Measurements from ENCODE around the gene RASSF9. TPM values are rescaled to one million over a fixed set of nuclear protein-coding genes. Genes with fewer than 3 reads are reported as not detected.

RASSF9 gene
- total RNA-seq, 4 donors from 2014 or later: 1.6 to 6.1 (median 2.5) TPM

- 79 to 80% methylated on average over 4 of the region's 4 CpGs for WGBS, 2 donors (ENCODE audit: low coverage in 1 of 2)
- no peaks in the 10 kb centered on the region for H3K36me3 ChIP-seq
- no peak overlapping the region for H3K4me3 ChIP-seq
- TF ChIP-seq CTCF (IDR thresholded peaks at IDR 0.05): no peak
- TF ChIP-seq POLR2A (IDR thresholded peaks at IDR 0.05): no peak
- TF ChIP-seq POLR2AphosphoS5 (IDR thresholded peaks at IDR 0.05): no peak
- no peak for TF ChIP-seq EP300 (IDR thresholded peaks at IDR 0.05)
- no peak overlapping the region for H3K27ac ChIP-seq
- H3K4me1 ChIP-seq: no peaks in the 10 kb centered on the region
- no peaks in the 10 kb centered on the region for H3K9me3 ChIP-seq
- ATAC-seq: no peak
- H3K27me3 ChIP-seq: no peaks in the 10 kb centered on the region
Observed at GRCh38 chr12:85823436-85824180, 12.6 kb downstream of the RASSF9 start.

- H3K4me1 ChIP-seq: no peaks in the 10 kb centered on the region
- no peak for TF ChIP-seq POLR2AphosphoS5 (IDR thresholded peaks at IDR 0.05)
- no peak for TF ChIP-seq CTCF (IDR thresholded peaks at IDR 0.05)
- TF ChIP-seq EP300 (IDR thresholded peaks at IDR 0.05): no peak
- TF ChIP-seq POLR2A (IDR thresholded peaks at IDR 0.05): no peak
- H3K36me3 ChIP-seq: no peaks in the 10 kb centered on the region
- no peak overlapping the region for H3K4me3 ChIP-seq
- H3K9me3 ChIP-seq: no peaks in the 10 kb centered on the region
- no peaks in the 10 kb centered on the region for H3K27me3 ChIP-seq
- ATAC-seq: no peak
- no peak overlapping the region for H3K27ac ChIP-seq
- 57 to 65% methylated on average over 5 of the region's 5 CpGs for WGBS, 2 donors (ENCODE audit: low coverage in 1 of 2)
Observed at GRCh38 chr12:85821759-85822158, 14.4 kb downstream of the RASSF9 start.

- Histone ChIP-seq H3K27me3 (no peaks in the 10 kb centered on the region), H3K4me1 (no peaks in the 10 kb centered on the region), H3K9me3 (no peaks in the 10 kb centered on the region), H3K27ac (no peak overlapping the region), H3K4me3 (no peak overlapping the region), H3K36me3 (no peaks in the 10 kb centered on the region)
- TF ChIP-seq POLR2AphosphoS5 (IDR thresholded peaks at IDR 0.05): no peak
- TF ChIP-seq EP300 (IDR thresholded peaks at IDR 0.05): no peak
- TF ChIP-seq POLR2A (IDR thresholded peaks at IDR 0.05): no peak
- no peak for TF ChIP-seq CTCF (IDR thresholded peaks at IDR 0.05)
- no peak for ATAC-seq
Observed at GRCh38 chr12:85821206-85821605, 15.0 kb downstream of the RASSF9 start.

GRCh38 chr12:85820101-85820500, 16.1 kb downstream of the RASSF9 start:
- no peaks in the 10 kb centered on the region for H3K9me3 ChIP-seq
- TF ChIP-seq CTCF (IDR thresholded peaks at IDR 0.05) (no peak), EP300 (IDR thresholded peaks at IDR 0.05) (no peak), POLR2AphosphoS5 (IDR thresholded peaks at IDR 0.05) (no peak), POLR2A (IDR thresholded peaks at IDR 0.05) (no peak)
- no peak for ATAC-seq
- no peaks in the 10 kb centered on the region for H3K36me3 ChIP-seq
- no peak overlapping the region for H3K27ac ChIP-seq
- H3K27me3 ChIP-seq: no peaks in the 10 kb centered on the region
- no peak overlapping the region for H3K4me3 ChIP-seq
- no peaks in the 10 kb centered on the region for H3K4me1 ChIP-seq

GRCh38 chr12:85814741-85815140, 21.5 kb downstream of the RASSF9 start:
- TF ChIP-seq POLR2A (IDR thresholded peaks at IDR 0.05): no peak
- TF ChIP-seq CTCF (IDR thresholded peaks at IDR 0.05): no peak
- no peak for TF ChIP-seq EP300 (IDR thresholded peaks at IDR 0.05)
- no peak for TF ChIP-seq POLR2AphosphoS5 (IDR thresholded peaks at IDR 0.05)
- Histone ChIP-seq H3K27ac (no peak overlapping the region), H3K4me1 (no peaks in the 10 kb centered on the region), H3K4me3 (no peak overlapping the region), H3K36me3 (no peaks in the 10 kb centered on the region), H3K9me3 (no peaks in the 10 kb centered on the region), H3K27me3 (no peaks in the 10 kb centered on the region)
- no peak for ATAC-seq

All from gastroesophageal sphincter (tissue), 4 donors.